Psoas muscle (tissue), 8 donors: ENCODE measurements around the gene SLC22A3. TPM values are rescaled to one million over a fixed set of nuclear protein-coding genes. Genes with fewer than 3 reads are reported as not detected.

ENCODE experiments used
- ATAC-seq, 4 donors: fragments of 200-7000 bp; cut with Tn5 transposase; one replicate each; pipeline ENCODE4 v1.9.1; 2020; ENCODE audit warnings: moderate library complexity in 3 of 4, mild to moderate bottlenecking in 2 of 4
- DNase-seq, 2 donors: peaks; one replicate each; pipeline ENCODE4 v3.0.0-alpha.2; 2020
- H3K27ac ChIP-seq: fragments of 200-600 bp; one replicate; pipeline ENCODE4 v1.8.0; 2022
- H3K27me3 ChIP-seq, 3 donors: fragments of 200-600 bp in 1 of 3; one replicate each; pipeline versions ENCODE4 v1.6.1 to v1.8.0; 2013 to 2022; ENCODE audit warnings: low read length in 2 of 3, mild to moderate bottlenecking in 2 of 3, moderate library complexity in 1 of 3; ENCODE audit not compliant: insufficient read depth in 3 of 3
- H3K36me3 ChIP-seq, 2 donors: fragments of 200-600 bp in 1 of 2; one replicate each; pipeline versions ENCODE4 v1.6.1 to v1.8.0; 2013 to 2022; ENCODE audit warnings: low read depth in 1 of 2, mild to moderate bottlenecking in 1 of 2, moderate library complexity in 1 of 2; ENCODE audit not compliant: insufficient read depth in 1 of 2
- H3K4me1 ChIP-seq: fragments of 200-600 bp; one replicate; pipeline ENCODE4 v1.8.0; 2022
- H3K4me3 ChIP-seq: fragments of 200-600 bp; one replicate; pipeline ENCODE4 v1.8.0; 2022; ENCODE audit warnings: mild to moderate bottlenecking
- H3K9me3 ChIP-seq: fragments of 200-600 bp; one replicate; pipeline ENCODE4 v1.8.0; 2022
- WGBS, 3 donors: extraction: QIAGEN DNeasy Blood & Tissue Kit; methylation state at CpG; one replicate each; pipeline versions ENCODE4 v1.1.6 to v1.1.7; 2013; 5-methylcytosine and 5-hydroxymethylcytosine counted together
- intact Hi-C, 2 donors: fragments of 100-400 bp; cut with DNase I; formaldehyde crosslinking; loops; one replicate each; pipeline versions ENCODE4 v1.11.0 to v1.14.2; 2022
- polyA plus RNA-seq, 3 donors: library from polyadenylated mRNA; stranded (reverse); fragments of 200-250 nt; gene quantifications; one replicate each; pipeline ENCODE4 v1.2.3, GENCODE V29; 2013
- total RNA-seq, 4 donors: library from RNA; stranded (reverse); fragmentation: NEBNext Ultra II Directional in 2 of 4; extraction: Animal tissue kit (Norgen Biotek cat#: 25700) in 2 of 4; gene quantifications; one replicate each; pipeline versions ENCODE4 v1.2.1 to v1.2.4, GENCODE V29; 2021 to 2023
- TF ChIP-seq, protein P1 (sequence below): fragments of 200-600 bp; IDR thresholded peaks from one replicate; pipeline ENCODE4 v1.8.0; 2022; ENCODE audit warnings: antibody characterized with exemption
- donor health status: healthy with polysubstance abuse.
- donor health status: DM: no; HTN: no; CAD: no; lungs with moderate emphysema.
- donor health status: Bipolar disorder and iron deficiency.
- donor health status: healthy.
- donor health status: DM: yes; HTN: yes; CAD: no.
- donor health status: DM: no; HTN: no; CAD: no.
- donor health status: DM: no; HTN: no; CAD: no.
- donor health status: DM: yes; HTN: yes; CAD: no.

Gene SLC22A3
- total and polyA plus RNA-seq, 7 donors: 43.7 to 121 (median 49.5) TPM

DNA sequence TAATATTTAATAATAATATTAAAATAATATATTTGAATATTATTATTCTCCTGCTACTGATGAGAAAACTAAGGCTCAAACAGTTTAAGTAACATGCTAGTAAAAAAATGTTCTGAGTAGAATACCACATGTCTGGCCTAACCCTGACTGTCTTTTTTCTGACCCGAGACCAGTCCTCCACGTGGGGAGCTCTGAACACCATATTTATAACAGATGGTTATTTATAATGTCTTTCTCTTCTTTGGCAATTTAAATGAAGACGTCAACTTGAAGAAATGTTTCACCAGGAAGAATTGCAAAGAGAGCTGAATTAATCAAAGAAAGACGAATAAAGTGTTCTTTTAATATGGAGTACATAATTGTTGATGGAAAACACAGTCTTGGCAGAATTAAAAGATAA lies 82.0 kb downstream of the SLC22A3 start:
- intact Hi-C loops: no loop called here
- Histone ChIP-seq H3K27ac (peak overlapping the region; percentile 39), H3K4me3 (no peak overlapping the region), H3K27me3 (no peaks in the 10 kb centered on the region), H3K36me3 (no peaks in the 10 kb centered on the region), H3K4me1 (peaks cover 18% of the 10 kb centered on the region), H3K9me3 (no peaks in the 10 kb centered on the region)
- 30 to 64% (median 36%) methylated on average over 4 of the region's 4 CpGs for WGBS, 3 donors
- TF ChIP-seq, protein P1, sequence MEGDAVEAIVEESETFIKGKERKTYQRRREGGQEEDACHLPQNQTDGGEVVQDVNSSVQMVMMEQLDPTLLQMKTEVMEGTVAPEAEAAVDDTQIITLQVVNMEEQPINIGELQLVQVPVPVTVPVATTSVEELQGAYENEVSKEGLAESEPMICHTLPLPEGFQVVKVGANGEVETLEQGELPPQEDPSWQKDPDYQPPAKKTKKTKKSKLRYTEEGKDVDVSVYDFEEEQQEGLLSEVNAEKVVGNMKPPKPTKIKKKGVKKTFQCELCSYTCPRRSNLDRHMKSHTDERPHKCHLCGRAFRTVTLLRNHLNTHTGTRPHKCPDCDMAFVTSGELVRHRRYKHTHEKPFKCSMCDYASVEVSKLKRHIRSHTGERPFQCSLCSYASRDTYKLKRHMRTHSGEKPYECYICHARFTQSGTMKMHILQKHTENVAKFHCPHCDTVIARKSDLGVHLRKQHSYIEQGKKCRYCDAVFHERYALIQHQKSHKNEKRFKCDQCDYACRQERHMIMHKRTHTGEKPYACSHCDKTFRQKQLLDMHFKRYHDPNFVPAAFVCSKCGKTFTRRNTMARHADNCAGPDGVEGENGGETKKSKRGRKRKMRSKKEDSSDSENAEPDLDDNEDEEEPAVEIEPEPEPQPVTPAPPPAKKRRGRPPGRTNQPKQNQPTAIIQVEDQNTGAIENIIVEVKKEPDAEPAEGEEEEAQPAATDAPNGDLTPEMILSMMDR: no peak
- DNase-seq (no peak), ATAC-seq (no peak)

GRCh38 chr6:160430751-160431150 lies 82.6 kb downstream of the SLC22A3 start:
- intact Hi-C loops: no loop called here
- TF ChIP-seq, protein P1: no peak
- Histone ChIP-seq H3K9me3 (no peaks in the 10 kb centered on the region), H3K4me1 (peaks cover 18% of the 10 kb centered on the region), H3K27me3 (no peaks in the 10 kb centered on the region), H3K4me3 (no peak overlapping the region), H3K36me3 (no peaks in the 10 kb centered on the region), H3K27ac (peak overlapping the region; percentile 39)
- 27 to 34% (median 28%) methylated on average over 5 of the region's 5 CpGs for WGBS, 3 donors
- DNase-seq (no peak), ATAC-seq (no peak)

GRCh38 chr6:160431226-160431625 lies 83.0 kb downstream of the SLC22A3 start:
- Histone ChIP-seq H3K27ac (peak overlapping the region; percentile 39), H3K4me3 (no peak overlapping the region), H3K27me3 (no peaks in the 10 kb centered on the region), H3K4me1 (peaks cover 18% of the 10 kb centered on the region), H3K36me3 (no peaks in the 10 kb centered on the region), H3K9me3 (no peaks in the 10 kb centered on the region)
- 13 to 23% (median 16%) methylated on average over 8 of the region's 8 CpGs for WGBS, 3 donors
- intact Hi-C loops: no loop called here
- DNase-seq (peak; percentile 53 to 63), ATAC-seq (peak; percentile 43 to 77 (median 73))
- TF ChIP-seq, protein P1: no peak

- ATAC-seq (peak in 3 of 4 donors; percentile 32 to 58 (median 46)), DNase-seq (no peak)
- H3K27ac ChIP-seq: peak overlapping the region; percentile 39
- no peaks in the 10 kb centered on the region for H3K27me3 ChIP-seq
- no peak overlapping the region for H3K4me3 ChIP-seq
- WGBS, 3 donors: 70 to 77% (median 76%) methylated on average over 8 of the region's 8 CpGs
- no peaks in the 10 kb centered on the region for H3K9me3 ChIP-seq
- intact Hi-C loops: no loop called here
- TF ChIP-seq, protein P1: no peak
- peaks cover 18% of the 10 kb centered on the region for H3K4me1 ChIP-seq
- H3K36me3 ChIP-seq: no peaks in the 10 kb centered on the region
Measured at GRCh38 chr6:160431791-160432404, 83.7 kb downstream of the SLC22A3 start.

DNA sequence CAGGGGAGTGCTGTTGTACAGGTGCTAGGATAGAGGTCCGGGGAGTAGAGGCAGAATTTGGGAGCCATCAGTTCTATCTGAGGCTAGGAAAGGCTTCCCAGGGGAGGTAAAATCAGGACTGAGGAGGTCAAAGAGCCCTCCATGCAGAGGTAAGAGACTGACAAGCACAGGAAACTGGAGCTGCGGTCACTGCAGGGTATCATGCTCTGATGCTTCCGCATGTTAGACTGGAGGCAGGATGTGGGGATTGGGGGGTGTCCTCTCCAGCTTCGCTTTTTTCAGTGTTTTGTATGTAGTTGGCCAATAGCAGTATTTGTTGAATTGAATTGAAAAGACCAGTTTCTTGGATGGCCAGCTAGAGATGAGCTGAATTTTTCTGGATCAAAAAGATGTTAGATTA lies 87.8 kb downstream of the SLC22A3 start:
- Histone ChIP-seq H3K4me1 (peaks cover 3% of the 10 kb centered on the region), H3K4me3 (no peak overlapping the region), H3K36me3 (peaks cover 0 to 4% of the 10 kb centered on the region in 2 donors), H3K9me3 (no peaks in the 10 kb centered on the region), H3K27me3 (no peaks in the 10 kb centered on the region), H3K27ac (no peak overlapping the region)
- ATAC-seq (no peak), DNase-seq (no peak)
- WGBS, 3 donors: 81 to 87% (median 86%) methylated on average over 4 of the region's 4 CpGs
- TF ChIP-seq, protein P1: no peak
- intact Hi-C loops: no loop called here
